Measurements from ENCODE around the gene IDH3B. TPM values are rescaled to one million over a fixed set of nuclear protein-coding genes. Genes with fewer than 3 reads are reported as not detected.

The IDH3B gene
- total RNA-seq, 1 donor from 2014 or later, result 103 TPM

DNA sequence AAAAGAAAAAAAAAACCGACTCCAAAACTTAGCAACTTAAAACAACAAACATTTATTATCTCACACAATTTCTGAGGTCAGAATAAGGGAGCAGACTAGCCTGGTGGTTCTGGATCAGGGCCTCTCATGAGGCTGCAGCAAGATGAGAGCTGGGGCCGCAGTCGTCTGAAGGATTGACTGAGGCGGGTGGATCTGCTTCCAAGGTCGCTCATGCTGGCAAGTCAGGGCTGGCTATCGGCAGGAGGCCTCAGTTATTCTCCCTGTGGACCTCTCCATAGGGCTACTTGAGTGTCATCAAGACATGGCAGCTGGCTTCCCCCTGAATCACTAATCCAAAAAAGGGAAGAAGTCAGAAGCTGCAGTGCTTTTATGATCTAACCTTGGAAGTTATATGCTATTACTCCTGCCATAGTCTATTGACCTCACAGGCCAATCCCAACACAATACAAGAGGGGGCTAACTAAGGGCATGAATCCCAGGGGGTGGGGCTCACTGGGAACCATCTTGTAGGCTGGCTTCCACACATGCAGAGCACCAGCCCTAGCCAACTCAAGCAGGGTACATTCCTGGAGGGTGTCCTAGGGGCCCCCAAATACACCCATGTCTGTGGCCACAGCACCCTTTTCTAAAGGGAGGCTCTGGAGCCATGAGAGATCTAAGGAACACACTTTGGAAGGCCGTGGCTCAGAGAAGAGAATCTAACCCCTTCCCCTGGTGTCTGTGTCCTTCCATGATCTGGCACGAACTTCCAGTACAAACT is 39.9 kb upstream of the IDH3B start:
- H3K4me1 Mint-ChIP-seq (ENCODE audit: low read depth, unreplicated experiment), result no peaks in the 10 kb centered on the region
- no peak overlapping the region for H3K27ac Mint-ChIP-seq (ENCODE audit: unreplicated experiment)
- H3K27me3 Mint-ChIP-seq (ENCODE audit: unreplicated experiment), result peaks cover 9% of the 10 kb centered on the region
- no peak for DNase-seq
- no peak overlapping the region for H3K4me3 Mint-ChIP-seq (ENCODE audit: unreplicated experiment)
- peaks cover 2% of the 10 kb centered on the region for H3K9me3 Mint-ChIP-seq (ENCODE audit: unreplicated experiment)
- no peaks in the 10 kb centered on the region for H3K36me3 Mint-ChIP-seq (ENCODE audit: unreplicated experiment)
- TF ChIP-seq, protein P1, sequence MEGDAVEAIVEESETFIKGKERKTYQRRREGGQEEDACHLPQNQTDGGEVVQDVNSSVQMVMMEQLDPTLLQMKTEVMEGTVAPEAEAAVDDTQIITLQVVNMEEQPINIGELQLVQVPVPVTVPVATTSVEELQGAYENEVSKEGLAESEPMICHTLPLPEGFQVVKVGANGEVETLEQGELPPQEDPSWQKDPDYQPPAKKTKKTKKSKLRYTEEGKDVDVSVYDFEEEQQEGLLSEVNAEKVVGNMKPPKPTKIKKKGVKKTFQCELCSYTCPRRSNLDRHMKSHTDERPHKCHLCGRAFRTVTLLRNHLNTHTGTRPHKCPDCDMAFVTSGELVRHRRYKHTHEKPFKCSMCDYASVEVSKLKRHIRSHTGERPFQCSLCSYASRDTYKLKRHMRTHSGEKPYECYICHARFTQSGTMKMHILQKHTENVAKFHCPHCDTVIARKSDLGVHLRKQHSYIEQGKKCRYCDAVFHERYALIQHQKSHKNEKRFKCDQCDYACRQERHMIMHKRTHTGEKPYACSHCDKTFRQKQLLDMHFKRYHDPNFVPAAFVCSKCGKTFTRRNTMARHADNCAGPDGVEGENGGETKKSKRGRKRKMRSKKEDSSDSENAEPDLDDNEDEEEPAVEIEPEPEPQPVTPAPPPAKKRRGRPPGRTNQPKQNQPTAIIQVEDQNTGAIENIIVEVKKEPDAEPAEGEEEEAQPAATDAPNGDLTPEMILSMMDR (IDR thresholded peaks at IDR 0.05; ENCODE audit: partially characterized antibody, unreplicated experiment), result no peak

DNA sequence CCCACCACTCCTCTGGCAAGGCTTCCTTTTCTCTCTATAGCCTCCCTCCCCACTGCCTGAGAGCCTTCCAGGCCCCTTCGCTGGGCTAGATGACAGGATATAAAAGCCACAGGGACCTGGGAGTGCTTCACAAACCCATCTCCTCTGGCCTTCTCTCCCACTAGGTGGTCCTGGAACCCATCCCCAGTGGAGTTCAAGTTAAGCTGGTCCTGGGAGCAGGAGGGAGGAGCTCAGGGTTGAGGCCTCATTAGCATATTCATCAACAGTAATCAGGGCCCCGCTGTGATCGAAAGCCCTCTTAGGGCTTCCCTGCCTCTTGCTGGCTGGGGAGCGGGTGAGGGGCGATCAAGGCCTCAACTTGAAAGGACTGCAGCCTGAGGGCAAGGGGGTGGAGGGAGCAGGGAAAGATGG is 37.7 kb upstream of the IDH3B start:
- Mint-ChIP-seq H3K4me1 (ENCODE audit: low read depth, unreplicated experiment) (peaks cover 9% of the 10 kb centered on the region), H3K27me3 (ENCODE audit: unreplicated experiment) (peaks cover 8% of the 10 kb centered on the region), H3K4me3 (ENCODE audit: unreplicated experiment) (no peak overlapping the region), H3K27ac (ENCODE audit: unreplicated experiment) (no peak overlapping the region), H3K36me3 (ENCODE audit: unreplicated experiment) (no peaks in the 10 kb centered on the region), H3K9me3 (ENCODE audit: unreplicated experiment) (peaks cover 4% of the 10 kb centered on the region)
- no peak for DNase-seq
- TF ChIP-seq, protein P1 (IDR thresholded peaks at IDR 0.05; ENCODE audit: partially characterized antibody, unreplicated experiment), result no peak

- H3K27me3 Mint-ChIP-seq (ENCODE audit: unreplicated experiment), result peaks cover 9% of the 10 kb centered on the region
- no peak for DNase-seq
These were observed 37.1 kb upstream of the IDH3B start for GRCh38 chr20:2700913-2701620.

DNA sequence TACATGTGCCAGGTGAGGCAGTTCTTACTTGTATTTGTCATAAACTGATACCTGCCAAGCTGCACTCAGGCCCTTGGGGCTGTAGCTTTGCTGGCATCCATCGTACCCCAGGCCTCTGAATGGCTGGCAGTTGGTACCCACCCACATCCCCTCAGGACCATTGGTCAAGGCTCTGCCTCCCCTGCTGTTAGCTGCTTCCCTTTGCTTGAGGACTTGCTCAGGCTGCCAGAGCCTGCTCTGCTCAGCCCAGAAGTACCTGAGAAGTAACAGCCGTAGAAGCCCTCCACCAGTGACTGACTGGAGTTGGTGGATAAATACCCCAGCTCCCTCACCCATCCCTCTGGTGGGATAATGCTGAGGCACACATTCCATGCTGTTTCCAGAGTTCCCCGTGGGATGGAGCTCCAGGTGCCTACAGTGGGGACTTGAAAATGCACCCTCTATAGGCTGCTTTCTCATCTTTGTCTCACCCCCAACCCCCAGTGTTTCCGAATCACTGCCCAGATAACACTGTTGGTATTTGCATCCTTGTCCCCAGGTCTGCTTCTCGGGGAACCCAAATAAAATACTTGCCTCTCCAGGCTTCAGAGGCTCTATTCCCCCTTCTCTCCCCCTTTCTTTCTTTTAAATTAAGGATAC is 35.9 kb upstream of the IDH3B start:
- peaks cover 6% of the 10 kb centered on the region for H3K9me3 Mint-ChIP-seq (ENCODE audit: unreplicated experiment)
- no peak overlapping the region for H3K27ac Mint-ChIP-seq (ENCODE audit: unreplicated experiment)
- H3K36me3 Mint-ChIP-seq (ENCODE audit: unreplicated experiment), result peaks cover 6% of the 10 kb centered on the region
- TF ChIP-seq, protein P1 (IDR thresholded peaks at IDR 0.05; ENCODE audit: partially characterized antibody, unreplicated experiment), result no peak
- H3K27me3 Mint-ChIP-seq (ENCODE audit: unreplicated experiment), result peaks cover 19% of the 10 kb centered on the region
- peaks cover 15% of the 10 kb centered on the region for H3K4me1 Mint-ChIP-seq (ENCODE audit: low read depth, unreplicated experiment)
- no peak overlapping the region for H3K4me3 Mint-ChIP-seq (ENCODE audit: unreplicated experiment)
- DNase-seq, result no peak

More at GRCh38 chr20:2700913-2701620, 37.1 kb upstream of the IDH3B start:
- H3K27ac Mint-ChIP-seq (ENCODE audit: unreplicated experiment), result no peak overlapping the region
- TF ChIP-seq, protein P1 (IDR thresholded peaks at IDR 0.05; ENCODE audit: partially characterized antibody, unreplicated experiment), result no peak
- peaks cover under 1% of the 10 kb centered on the region for H3K36me3 Mint-ChIP-seq (ENCODE audit: unreplicated experiment)
- peaks cover 6% of the 10 kb centered on the region for H3K9me3 Mint-ChIP-seq (ENCODE audit: unreplicated experiment)
- H3K4me1 Mint-ChIP-seq (ENCODE audit: low read depth, unreplicated experiment), result peaks cover 12% of the 10 kb centered on the region
- H3K4me3 Mint-ChIP-seq (ENCODE audit: unreplicated experiment), result no peak overlapping the region

Data from glutamatergic neuron (in vitro differentiated cells).